H1 (cell line): ENCODE results near the gene NEDD8. TPM values are rescaled to one million over a fixed set of nuclear protein-coding genes. Genes with fewer than 3 reads are reported as not detected.

Experiments used
- CTCF ChIA-PET: fragments of 300-600 bp; sonication (Branson Sonifier 250); formaldehyde crosslinking; loops from one replicate; lab custom pipeline; 2021; ENCODE audit not compliant: partially characterized antibody; lab: Charles Lee
- POLR2A ChIA-PET: fragments of 300-600 bp; sonication (Branson Sonifier 250); formaldehyde crosslinking; loops from one replicate; lab custom pipeline; 2021; ENCODE audit warnings: inconsistent platforms; ENCODE audit not compliant: partially characterized antibody; lab: Charles Lee
- DNase-seq, 2 experiments: peaks; one replicate each; pipeline versions ENCODE4 v3.0.0 to v3.0.0-alpha.2; 2010 to 2022; ENCODE audit warnings: low spot score in 2 of 2, low read depth in 1 of 2, mixed read lengths in 1 of 2
- FAIRE-seq: peaks from 2 replicates; lab custom pipeline; 2011; peaks lifted over from hg19 to GRCh38; lab: Jason Lieb, UNC
- H2AFZ ChIP-seq: 2 replicates; pipeline ENCODE4 v1.8.1; 2012; ENCODE audit warnings: low read length, inconsistent platforms
- H2AK5ac ChIP-seq: 2 replicates; pipeline ENCODE4 v1.6.1; 2013; ENCODE audit warnings: low read depth, low read length
- H2BK120ac ChIP-seq: replicated peaks from 2 replicates; pipeline ENCODE3; 2013; ENCODE audit warnings: low read depth, low read length, inconsistent platforms
- H2BK12ac ChIP-seq: 2 replicates; pipeline ENCODE4 v1.6.1; 2013; ENCODE audit warnings: low read depth, low read length
- H2BK15ac ChIP-seq: 2 replicates; pipeline ENCODE4 v1.6.1; 2013; ENCODE audit warnings: low read length
- H2BK20ac ChIP-seq: 2 replicates; pipeline ENCODE4 v1.6.1; 2013; ENCODE audit warnings: low read length
- H2BK5ac ChIP-seq: 2 replicates; pipeline ENCODE4 v1.6.1; 2013; ENCODE audit warnings: low read depth, low read length
- H3K14ac ChIP-seq: 2 replicates; pipeline ENCODE4 v1.6.1; 2013; ENCODE audit warnings: inconsistent platforms; ENCODE audit not compliant: insufficient read length
- H3K18ac ChIP-seq: 2 replicates; pipeline ENCODE4 v1.6.1; 2013; ENCODE audit warnings: low read length; ENCODE audit errors: extremely low read depth
- H3K23ac ChIP-seq: 2 replicates; pipeline ENCODE4 v1.6.1; 2013; ENCODE audit warnings: inconsistent platforms; ENCODE audit not compliant: insufficient read length
- H3K23me2 ChIP-seq: 2 replicates; pipeline ENCODE4 v1.6.1; 2013; ENCODE audit warnings: low read depth, low read length
- H3K27ac ChIP-seq: 2 replicates; pipeline ENCODE4 v1.6.1; 2011; ENCODE audit warnings: low read depth, low read length, inconsistent platforms
- H3K27me3 ChIP-seq, 4 experiments: replicated peaks in 1 of 4; 1 replicate in 1 of 4; 2 replicates in 3 of 4; pipeline versions ENCODE4 v1.6.1 to v1.8.1; 2011 to 2013; ENCODE audit warnings: low read length in 3 of 4, mild to moderate bottlenecking in 3 of 4, inconsistent platforms in 2 of 4, mixed read lengths in 2 of 4, moderate library complexity in 1 of 4; ENCODE audit not compliant: control insufficient read depth in 3 of 4, insufficient read depth in 3 of 4; ENCODE audit errors: extremely low read depth in 1 of 4
- H3K36me3 ChIP-seq, 4 experiments: 2 replicates each; pipeline versions ENCODE4 v1.6.1 to v1.8.1; 2011 to 2013; ENCODE audit warnings: mild to moderate bottlenecking in 4 of 4, low read length in 3 of 4, moderate library complexity in 2 of 4, control low read depth in 1 of 4, inconsistent platforms in 1 of 4; ENCODE audit not compliant: insufficient read depth in 4 of 4, control insufficient read depth in 2 of 4
- H3K4ac ChIP-seq: replicated peaks from 2 replicates; pipeline ENCODE3; 2013; ENCODE audit warnings: low read length, low read depth, mixed read lengths, inconsistent platforms; ENCODE audit not compliant: insufficient read length
- H3K4me1 ChIP-seq, 4 experiments: replicated peaks in 1 of 4; 1 replicate in 1 of 4; 2 replicates in 3 of 4; pipeline versions ENCODE4 v1.6.1 to v1.8.1; 2011 to 2013; ENCODE audit warnings: low read length in 3 of 4, inconsistent platforms in 2 of 4, mixed read lengths in 1 of 4; ENCODE audit not compliant: insufficient read depth in 4 of 4, control insufficient read depth in 3 of 4
- H3K4me2 ChIP-seq, 2 experiments: 2 replicates each; pipeline versions ENCODE4 v1.6.1 to v1.8.1; 2011 to 2013; ENCODE audit warnings: low read depth in 2 of 2, low read length in 2 of 2, control low read depth in 1 of 2, inconsistent platforms in 1 of 2, mild to moderate bottlenecking in 1 of 2; ENCODE audit not compliant: insufficient read depth in 1 of 2
- H3K4me3 ChIP-seq, 4 experiments: fragments of 200-600, 300-600 bp in 1 of 4; sonication (generic), shearing (Covaris generic), sonication (Bioruptor Twin) in 1 of 4; 2 replicates each; pipeline versions ENCODE4 v1.5.1 to v1.8.1; 2011 to 2016; ENCODE audit warnings: low read length in 4 of 4, low read depth in 3 of 4, control low read depth in 2 of 4, inconsistent platforms in 2 of 4, mild to moderate bottlenecking in 2 of 4, mixed read lengths in 1 of 4, moderate library complexity in 1 of 4; ENCODE audit not compliant: insufficient read depth in 2 of 4; ENCODE audit errors: extremely low read depth in 1 of 4
- H3K56ac ChIP-seq: replicated peaks from 2 replicates; pipeline ENCODE3; 2013; ENCODE audit warnings: low read depth, mild to moderate bottlenecking, mixed read lengths, low read length, inconsistent platforms; ENCODE audit not compliant: insufficient read length
- H3K79me1 ChIP-seq: 2 replicates; pipeline ENCODE4 v1.6.1; 2013; ENCODE audit warnings: low read depth, low read length, control low read depth
- H3K79me2 ChIP-seq, 2 experiments: 2 replicates each; pipeline versions ENCODE4 v1.6.1 to v1.8.1; 2012 to 2013; ENCODE audit warnings: low read length in 2 of 2, mild to moderate bottlenecking in 2 of 2, inconsistent platforms in 1 of 2; ENCODE audit not compliant: insufficient read depth in 2 of 2, control insufficient read depth in 1 of 2
- H3K9ac ChIP-seq, 4 experiments: replicated peaks in 1 of 4; 1 replicate in 1 of 4; 2 replicates in 3 of 4; pipeline versions ENCODE4 v1.6.1 to v1.8.1; 2011 to 2013; ENCODE audit warnings: low read depth in 3 of 4, low read length in 3 of 4, control low read depth in 2 of 4, mild to moderate bottlenecking in 2 of 4, moderate library complexity in 2 of 4, inconsistent platforms in 1 of 4; ENCODE audit errors: extremely low read depth in 1 of 4
- H3K9me3 ChIP-seq, 2 experiments: 2 replicates each; pipeline versions ENCODE4 v1.6.1 to v1.8.1; 2012 to 2013; ENCODE audit warnings: mild to moderate bottlenecking in 2 of 2, moderate library complexity in 2 of 2, control low read depth in 1 of 2, inconsistent platforms in 1 of 2, low read depth in 1 of 2, low read length in 1 of 2, mixed read lengths in 1 of 2; ENCODE audit not compliant: insufficient read depth in 2 of 2
- H4K20me1 ChIP-seq, 2 experiments: replicated peaks in 1 of 2; 2 replicates each; pipeline versions ENCODE3 to v1.8.1; 2011 to 2013; ENCODE audit warnings: inconsistent platforms in 2 of 2, low read length in 2 of 2, mild to moderate bottlenecking in 1 of 2; ENCODE audit not compliant: insufficient read depth in 2 of 2, control insufficient read depth in 1 of 2
- H4K5ac ChIP-seq: 2 replicates; pipeline ENCODE4 v1.6.1; 2013; ENCODE audit warnings: low read length, low read depth, mixed read lengths, inconsistent platforms; ENCODE audit not compliant: insufficient read length
- H4K8ac ChIP-seq: 2 replicates; pipeline ENCODE4 v1.8.0; 2013; ENCODE audit warnings: mild to moderate bottlenecking, moderate library complexity, low read length, inconsistent platforms; ENCODE audit not compliant: insufficient read depth; ENCODE audit errors: extremely low read depth
- H4K91ac ChIP-seq: replicated peaks from 2 replicates; pipeline ENCODE3; 2013; ENCODE audit warnings: low read length, mixed read lengths, inconsistent platforms; ENCODE audit not compliant: insufficient read length
- NRF1 ChIP-seq: IDR thresholded peaks from 2 replicates; pipeline ENCODE4 v1.6.1; 2011; ENCODE audit warnings: mild to moderate bottlenecking, low read depth, low read length, improper control_type of control experiment
- WGBS, 2 experiments: shearing (Covaris generic) in 1 of 2; methylation state at CpG; one replicate each; pipeline versions ENCODE4 v1.1.6 to v1.1.7; 2013 to 2015; ENCODE audit warnings: low lambda C conversion rate in 2 of 2, mixed read lengths in 2 of 2, inconsistent platforms in 1 of 2, low coverage in 1 of 2, missing lambda C conversion rate in 1 of 2; ENCODE audit not compliant: insufficient replicate concordance in 2 of 2, insufficient coverage in 1 of 2, insufficient read length in 1 of 2; ENCODE audit errors: extremely low coverage in 1 of 2, missing lambda C conversion rate in 1 of 2; 5-methylcytosine and 5-hydroxymethylcytosine counted together
- polyA plus RNA-seq, 7 experiments: library from polyadenylated mRNA; depleted of rRNA in 3 of 7; stranded (reverse) in 5 of 7; unstranded in 2 of 7; fragments of >200 nt in 5 of 7; fragments of 200-250 nt in 2 of 7; gene quantifications; 1 replicate in 5 of 7; 2 replicates in 1 of 7; 4 replicates in 1 of 7; pipeline versions ENCODE4 v1.2.1 to v1.2.3, GENCODE V29; 2011 to 2013; ENCODE audit warnings: missing spikeins in 2 of 7, mixed read lengths in 2 of 7
- total RNA-seq: library from RNA; stranded (reverse); fragmentation: NEBNext Ultra II Directional; extraction: Animal tissue kit (Norgen Biotek cat#: 25700); gene quantifications from 2 replicates; pipeline ENCODE4 v1.2.1, GENCODE V29; 2021

The NEDD8 gene
- total and polyA plus RNA-seq, 2 of the 8 experiments (the other 6 are each of a cell fraction or from before 2014, with no cell fraction given), result 253 to 317 TPM

- Histone ChIP-seq H3K79me2 (no peaks in the 10 kb centered on the region), H2BK5ac (no peak overlapping the region), H3K79me1 (0 out of 2 replicates have a peak, but pooled peaks cover 2% of the 10 kb centered on the region), H3K56ac (no peak overlapping the region), H3K18ac (no peak overlapping the region), H2BK12ac (no peak overlapping the region), H3K36me3 (peaks cover 14 to 49% (median 41%) of the 10 kb centered on the region in 4 experiments), H2BK120ac (no peak overlapping the region), H3K27me3 (no peaks in the 10 kb centered on the region), H3K4me2 (no peak overlapping the region), H3K9me3 (no peaks in the 10 kb centered on the region), H4K20me1 (peaks cover 2 to 15% of the 10 kb centered on the region in 2 experiments), H4K5ac (no peak overlapping the region), H3K27ac (no peak overlapping the region), H3K23ac (no peak overlapping the region), H2BK15ac (no peak overlapping the region), H4K8ac (no peak overlapping the region), H3K14ac (no peak overlapping the region), H3K4me3 (no peak overlapping the region), H2BK20ac (no peak overlapping the region), H4K91ac (no peak overlapping the region), H3K9ac (no peak overlapping the region), H3K4ac (no peak overlapping the region), H2AK5ac (no peak overlapping the region), H3K4me1 (no peaks in the 10 kb centered on the region), H3K23me2 (no peaks in the 10 kb centered on the region), H2AFZ (no peak overlapping the region)
- CTCF ChIA-PET, result interaction anchor here (1.1 kb wide), 2 partner anchors 18 to 64 kb away, joined by 3 to 4 read pairs; partner anchors contain the start of gene IRF9
- POLR2A ChIA-PET, result interaction anchor here (0.6 to 10.7 kb wide), 20 partner anchors 9 to 575 kb away, joined by 3 to 158 read pairs (median 4); partner anchors contain the start of genes CHMP4A, IPO4, IRF9 and LTB4R2
- DNase-seq (no peak), FAIRE-seq (no peak)
- TF ChIP-seq NRF1, result no peak
- WGBS, 2 experiments, result 84% methylated on average over 12 of the region's 12 CpGs; no CpG with 5 or more reads in 1 of the 2 experiments
These were observed 53.6 kb downstream of the NEDD8 start for GRCh38 chr14:24178399-24179178.
